Kidney (tissue), 14 donors: ENCODE measurements around the gene GPR137B. TPM values are rescaled to one million over a fixed set of nuclear protein-coding genes. Genes with fewer than 3 reads are reported as not detected.

Experiments
- DNase-seq, 5 donors: peaks; one replicate each; pipeline ENCODE4 v3.0.0-alpha.2; 2013 to 2020
- FAIRE-seq: peaks from 2 replicates; lab custom pipeline; 2012; peaks lifted over from hg19 to GRCh38; lab: Jason Lieb, UNC
- H3K27ac ChIP-seq, 2 donors: one replicate each; pipeline ENCODE4 v1.7.0; 2013; ENCODE audit warnings: low read depth in 2 of 2, low read length in 2 of 2, inconsistent platforms in 1 of 2
- H3K27me3 ChIP-seq: one replicate; pipeline ENCODE4 v1.7.1; 2013; ENCODE audit warnings: low read length, inconsistent platforms; ENCODE audit not compliant: control insufficient read depth, insufficient read depth
- H3K36me3 ChIP-seq, 3 donors: one replicate each; pipeline versions ENCODE4 v1.7.0 to v1.7.1; 2013; ENCODE audit warnings: low read length in 3 of 3, control low read depth in 1 of 3, inconsistent platforms in 1 of 3; ENCODE audit not compliant: insufficient read depth in 3 of 3, control insufficient read depth in 2 of 3
- H3K4me1 ChIP-seq, 3 donors: one replicate each; pipeline versions ENCODE4 v1.7.0 to v1.7.1; 2013; ENCODE audit warnings: low read length in 3 of 3, inconsistent platforms in 1 of 3, low read depth in 1 of 3; ENCODE audit not compliant: control insufficient read depth in 2 of 3, insufficient read depth in 2 of 3
- H3K4me3 ChIP-seq, 3 donors: one replicate each; pipeline versions ENCODE4 v1.7.0 to v1.8.1; 2013; ENCODE audit warnings: low read length in 3 of 3, control low read depth in 1 of 3, inconsistent platforms in 1 of 3
- H3K9ac ChIP-seq, 3 donors: one replicate each; pipeline versions ENCODE4 v1.7.0 to v1.7.1; 2013; ENCODE audit warnings: low read length in 3 of 3, control low read depth in 1 of 3, inconsistent platforms in 1 of 3
- H3K9me3 ChIP-seq, 3 donors: one replicate each; pipeline versions ENCODE4 v1.7.0 to v1.7.1; 2013; ENCODE audit warnings: low read length in 3 of 3, control low read depth in 1 of 3, inconsistent platforms in 1 of 3; ENCODE audit not compliant: control insufficient read depth in 2 of 3, insufficient read depth in 1 of 3
- intact Hi-C: fragments of 100-400 bp; cut with DNase I; formaldehyde crosslinking; loops from one replicate; pipeline ENCODE4 v1.11.1; 2022
- polyA plus RNA-seq: library from polyadenylated mRNA; stranded (reverse); fragments of 350-450 nt; fragmentation: Illumina TruSeq; extraction: RNeasy Lipid Tissue Mini Kit (QIAGEN cat#74804); gene quantifications from one replicate; pipeline ENCODE4 v1.2.3, GENCODE V29; 2014; ENCODE audit warnings: low read depth, low replicate concordance; ENCODE audit not compliant: insufficient read depth
- total RNA-seq: library from RNA; stranded (reverse); fragmentation: NEBNext Ultra II Directional; extraction: Animal tissue kit (Norgen Biotek cat#: 25700); gene quantifications from one replicate; pipeline ENCODE4 v1.2.1, GENCODE V29; 2021
- TF ChIP-seq, protein P1 (sequence below): IDR thresholded peaks from 3 replicates; pipeline ENCODE4 v1.5.1; 2012; ENCODE audit warnings: mild to moderate bottlenecking, moderate library complexity, borderline replicate concordance; ENCODE audit not compliant: insufficient read depth; ENCODE audit errors: extremely low read depth
- donor health status: control.
- donor health status: control.
- donor health status: control.
- donor health status: control.
- donor health status: control.
- donor health status: DM: yes; HTN: yes; CAD: no.
- donor health status: Normal renal cell carcinoma (clear cell type).

GPR137B gene
- total and polyA plus RNA-seq, 2 donors from 2014 or later = 22.2 to 31.4 TPM

DNA sequence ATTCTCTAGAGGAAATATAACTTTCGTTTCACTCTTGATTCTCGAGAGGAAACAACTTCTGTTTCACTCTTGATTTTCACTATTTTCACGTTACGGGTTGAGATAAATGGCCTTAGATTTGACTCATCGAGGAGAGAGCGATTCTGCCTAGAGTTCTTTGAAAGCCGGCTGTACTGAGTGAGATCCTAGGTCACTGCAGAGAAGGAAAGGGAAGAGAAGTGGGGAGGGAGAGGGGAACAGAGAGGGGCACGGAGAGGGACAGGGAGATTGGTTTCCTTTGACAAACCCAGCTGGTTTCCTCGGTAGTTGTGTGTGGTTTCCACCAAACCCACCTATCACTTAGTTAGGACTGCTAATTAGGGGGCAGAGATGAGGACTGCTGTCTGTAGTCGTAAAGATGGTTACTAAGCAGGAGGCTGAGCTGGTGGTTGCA lies 21.6 kb upstream of the GPR137B start:
- no peak overlapping the region for H3K9ac ChIP-seq
- DNase-seq (no peak), FAIRE-seq (no peak)
- intact Hi-C loops = no loop called here
- no peaks in the 10 kb centered on the region for H3K27me3 ChIP-seq
- H3K4me1 ChIP-seq = no peaks in the 10 kb centered on the region
- no peak overlapping the region for H3K4me3 ChIP-seq
- no peaks in the 10 kb centered on the region for H3K9me3 ChIP-seq
- TF ChIP-seq, protein P1, sequence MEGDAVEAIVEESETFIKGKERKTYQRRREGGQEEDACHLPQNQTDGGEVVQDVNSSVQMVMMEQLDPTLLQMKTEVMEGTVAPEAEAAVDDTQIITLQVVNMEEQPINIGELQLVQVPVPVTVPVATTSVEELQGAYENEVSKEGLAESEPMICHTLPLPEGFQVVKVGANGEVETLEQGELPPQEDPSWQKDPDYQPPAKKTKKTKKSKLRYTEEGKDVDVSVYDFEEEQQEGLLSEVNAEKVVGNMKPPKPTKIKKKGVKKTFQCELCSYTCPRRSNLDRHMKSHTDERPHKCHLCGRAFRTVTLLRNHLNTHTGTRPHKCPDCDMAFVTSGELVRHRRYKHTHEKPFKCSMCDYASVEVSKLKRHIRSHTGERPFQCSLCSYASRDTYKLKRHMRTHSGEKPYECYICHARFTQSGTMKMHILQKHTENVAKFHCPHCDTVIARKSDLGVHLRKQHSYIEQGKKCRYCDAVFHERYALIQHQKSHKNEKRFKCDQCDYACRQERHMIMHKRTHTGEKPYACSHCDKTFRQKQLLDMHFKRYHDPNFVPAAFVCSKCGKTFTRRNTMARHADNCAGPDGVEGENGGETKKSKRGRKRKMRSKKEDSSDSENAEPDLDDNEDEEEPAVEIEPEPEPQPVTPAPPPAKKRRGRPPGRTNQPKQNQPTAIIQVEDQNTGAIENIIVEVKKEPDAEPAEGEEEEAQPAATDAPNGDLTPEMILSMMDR = no peak
- H3K27ac ChIP-seq = no peak overlapping the region
- H3K36me3 ChIP-seq = no peaks in the 10 kb centered on the region

DNA sequence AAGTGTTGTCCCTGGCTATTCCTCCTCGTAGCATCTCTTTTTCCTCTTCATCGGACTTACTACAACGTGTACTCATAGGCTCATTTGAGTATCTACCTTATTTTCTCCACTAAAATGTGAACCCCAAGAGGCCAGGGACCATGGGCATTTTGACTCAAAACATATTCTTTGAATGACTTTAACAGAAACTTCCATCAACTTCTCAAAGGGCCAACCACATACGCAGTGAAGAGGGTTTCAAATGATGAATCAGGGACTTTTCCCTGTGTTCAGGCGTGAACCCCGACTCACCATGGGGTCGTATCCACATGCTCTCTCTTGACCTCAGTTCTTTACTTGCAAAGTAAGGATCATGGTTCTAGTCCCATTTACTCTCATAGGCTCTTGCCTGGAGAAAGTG lies 20.2 kb upstream of the GPR137B start:
- Histone ChIP-seq H3K36me3 (no peaks in the 10 kb centered on the region), H3K4me1 (peaks cover 0 to 1% (median 0%) of the 10 kb centered on the region in 3 donors), H3K27ac (no peak overlapping the region), H3K4me3 (no peak overlapping the region), H3K27me3 (no peaks in the 10 kb centered on the region), H3K9me3 (no peaks in the 10 kb centered on the region), H3K9ac (no peak overlapping the region)
- TF ChIP-seq, protein P1 = no peak
- intact Hi-C loops = no loop called here
- no peak for DNase-seq
- no peak for FAIRE-seq

DNA sequence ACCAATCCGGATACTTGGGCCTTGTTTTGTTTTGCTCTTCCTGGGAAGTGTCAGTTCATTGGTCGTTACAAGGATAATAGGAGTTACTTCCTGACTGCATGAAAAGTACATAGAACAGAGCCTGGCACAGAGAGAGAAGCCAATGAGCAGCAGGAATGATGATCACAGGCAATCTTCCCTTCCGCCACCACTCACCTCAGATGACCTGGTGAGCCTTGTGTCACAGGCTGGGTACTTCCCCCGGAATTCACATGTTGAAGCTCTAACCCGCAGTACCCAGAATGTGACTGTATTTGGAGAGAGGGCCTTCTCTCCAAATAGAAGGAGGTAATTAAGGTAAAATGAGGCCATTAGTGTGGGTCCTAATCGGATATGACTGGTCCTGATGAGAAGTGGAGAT lies 18.8 kb upstream of the GPR137B start:
- Histone ChIP-seq H3K4me1 (peaks cover 0 to 2% (median 0%) of the 10 kb centered on the region in 3 donors), H3K27me3 (no peaks in the 10 kb centered on the region), H3K9ac (no peak overlapping the region), H3K36me3 (no peaks in the 10 kb centered on the region), H3K9me3 (no peaks in the 10 kb centered on the region), H3K4me3 (no peak overlapping the region), H3K27ac (no peak overlapping the region)
- FAIRE-seq (no peak), DNase-seq (no peak)
- intact Hi-C loops = no loop called here
- TF ChIP-seq, protein P1 = no peak

- DNase-seq (no peak), FAIRE-seq (no peak)
- Histone ChIP-seq H3K27ac (no peak overlapping the region), H3K36me3 (no peaks in the 10 kb centered on the region), H3K9ac (no peak overlapping the region), H3K4me3 (no peak overlapping the region), H3K9me3 (no peaks in the 10 kb centered on the region), H3K4me1 (peaks cover 0 to 3% (median 2%) of the 10 kb centered on the region in 3 donors), H3K27me3 (no peaks in the 10 kb centered on the region)
- intact Hi-C loops = no loop called here
- TF ChIP-seq, protein P1 = no peak
These were observed 17.4 kb upstream of the GPR137B start for GRCh38 chr1:236124965-236125364.
